H1 (cell line): ENCODE results near the gene POLR2H. TPM values are rescaled to one million over a fixed set of nuclear protein-coding genes. Genes with fewer than 3 reads are reported as not detected.
A peak's percentile ranks its signal among the peaks of the same experiment; 100 is the strongest.

ENCODE experiments used
- BRCA1 ChIP-seq: IDR thresholded peaks from 2 replicates; pipeline ENCODE4 v1.6.1; 2012; ENCODE audit warnings: low read depth, low read length, improper control_type of control experiment
- CBX8 ChIP-seq: fragments of 300-800, 300-1000 bp; sonication (generic); IDR thresholded peaks from 2 replicates; pipeline ENCODE4 v1.7.1; 2016; ENCODE audit warnings: low read depth, low read length, borderline replicate concordance
- CHD1 ChIP-seq: IDR thresholded peaks from 2 replicates; pipeline ENCODE4 v1.6.1; 2012; ENCODE audit warnings: low read depth, low read length, improper control_type of control experiment
- CTBP2 ChIP-seq: IDR thresholded peaks from 2 replicates; pipeline ENCODE4 v1.7.0; 2011; ENCODE audit warnings: borderline replicate concordance, mild to moderate bottlenecking, moderate library complexity, mixed read lengths, low read length; ENCODE audit not compliant: insufficient read depth, insufficient read length
- EGR1 ChIP-seq: IDR thresholded peaks from 2 replicates; pipeline ENCODE4 v1.6.1; 2011; ENCODE audit warnings: low read depth, low read length, borderline replicate concordance
- EP300 ChIP-seq, 2 experiments: IDR thresholded peaks; 1 replicate in 1 of 2; 2 replicates in 1 of 2; pipeline ENCODE4 v1.6.1; 2011 to 2012; ENCODE audit warnings: low read depth in 2 of 2, low read length in 2 of 2, mild to moderate bottlenecking in 2 of 2, borderline replicate concordance in 1 of 2, inconsistent platforms in 1 of 2, moderate library complexity in 1 of 2
- GABPA ChIP-seq: IDR thresholded peaks from 2 replicates; pipeline ENCODE4 v1.6.1; 2011; ENCODE audit warnings: mild to moderate bottlenecking, low read length, moderate library complexity, borderline replicate concordance; ENCODE audit not compliant: insufficient read depth
- HDAC6 ChIP-seq: IDR thresholded peaks from one replicate; pipeline ENCODE4 v1.7.1; 2012; ENCODE audit warnings: low read depth, mild to moderate bottlenecking, inconsistent platforms, low read length, moderate library complexity
- KDM4A ChIP-seq: IDR thresholded peaks from one replicate; pipeline ENCODE4 v1.7.1; 2012; ENCODE audit warnings: low read depth, mild to moderate bottlenecking, moderate library complexity, low read length, inconsistent platforms; ENCODE audit not compliant: severe bottlenecking
- POU5F1 ChIP-seq: IDR thresholded peaks from 2 replicates; pipeline ENCODE4 v1.6.1; 2011; ENCODE audit warnings: low read depth, mild to moderate bottlenecking, low read length, moderate library complexity
- RNF2 ChIP-seq: fragments of 200-900, 300-1000 bp; sonication (generic); IDR thresholded peaks from 2 replicates; pipeline ENCODE4 v1.7.1; 2016; ENCODE audit warnings: borderline replicate concordance, low read depth, mild to moderate bottlenecking, antibody characterized with exemption, low read length; ENCODE audit not compliant: poor library complexity, severe bottlenecking; ENCODE audit errors: missing control alignments
- SIN3A ChIP-seq, 2 experiments: IDR thresholded peaks in 1 of 2; conservative IDR thresholded peaks in 1 of 2; 2 replicates each; pipeline ENCODE4 v1.6.1; 2011 to 2012; ENCODE audit warnings: low read length in 2 of 2, improper control_type of control experiment in 1 of 2, low read depth in 1 of 2, mild to moderate bottlenecking in 1 of 2
- SP1 ChIP-seq: IDR thresholded peaks from 2 replicates; pipeline ENCODE4 v1.6.1; 2011; ENCODE audit warnings: low read depth, low read length
- SUZ12 ChIP-seq: fragments of 200-600 bp; sonication (generic); IDR thresholded peaks from 2 replicates; pipeline ENCODE4 v1.6.1; 2012; ENCODE audit warnings: mild to moderate bottlenecking, inconsistent platforms, low read length, moderate library complexity, mixed read lengths
- polyA plus RNA-seq, 7 experiments: library from polyadenylated mRNA; depleted of rRNA in 3 of 7; stranded (reverse) in 5 of 7; unstranded in 2 of 7; fragments of >200 nt in 5 of 7; fragments of 200-250 nt in 2 of 7; gene quantifications; 1 replicate in 5 of 7; 2 replicates in 1 of 7; 4 replicates in 1 of 7; pipeline versions ENCODE4 v1.2.1 to v1.2.3, GENCODE V29; 2011 to 2013; ENCODE audit warnings: missing spikeins in 2 of 7, mixed read lengths in 2 of 7
- total RNA-seq: library from RNA; stranded (reverse); fragmentation: NEBNext Ultra II Directional; extraction: Animal tissue kit (Norgen Biotek cat#: 25700); gene quantifications from 2 replicates; pipeline ENCODE4 v1.2.1, GENCODE V29; 2021
- TF ChIP-seq, protein P1 (sequence below), 3 experiments: IDR thresholded peaks; 1 replicate in 2 of 3; 2 replicates in 1 of 3; pipeline versions ENCODE4 v1.5.1 to v1.6.1; 2011; ENCODE audit warnings: low read length in 3 of 3, mild to moderate bottlenecking in 3 of 3, inconsistent platforms in 2 of 3, low read depth in 1 of 3, moderate library complexity in 1 of 3; ENCODE audit not compliant: insufficient read depth in 1 of 3; ENCODE audit errors: control extremely low read depth in 1 of 3
- TF ChIP-seq, protein P2 (sequence below): IDR thresholded peaks from 2 replicates; pipeline ENCODE4 v1.6.1; 2011; ENCODE audit warnings: low read length, improper control_type of control experiment
- TF ChIP-seq, protein P3 (sequence below): IDR thresholded peaks from 2 replicates; pipeline ENCODE4 v1.6.1; 2012; ENCODE audit warnings: inconsistent platforms

POLR2H gene
- total and polyA plus RNA-seq, 2 of the 8 experiments (the other 6 are each of a cell fraction or from before 2014, with no cell fraction given), result 113 to 335 TPM

- TF ChIP-seq SIN3A (conservative IDR thresholded peaks at IDR 0.05 in 1 of 2, IDR thresholded peaks at IDR 0.05 in 1 of 2; ENCODE audit: low read depth in 1 of 2, low read length in 2 of 2), result peak; percentile 92 to 93
- TF ChIP-seq EGR1, result no peak
- TF ChIP-seq EP300 (IDR thresholded peaks at IDR 0.05; ENCODE audit: borderline replicate concordance in 1 of 2, low read depth in 2 of 2, low read length in 2 of 2), result 0 out of 3 replicates have a peak, but pooled peaks of 1 of the 2 experiments have one; percentile 38
- no peak for TF ChIP-seq CTBP2
- TF ChIP-seq, protein P1, sequence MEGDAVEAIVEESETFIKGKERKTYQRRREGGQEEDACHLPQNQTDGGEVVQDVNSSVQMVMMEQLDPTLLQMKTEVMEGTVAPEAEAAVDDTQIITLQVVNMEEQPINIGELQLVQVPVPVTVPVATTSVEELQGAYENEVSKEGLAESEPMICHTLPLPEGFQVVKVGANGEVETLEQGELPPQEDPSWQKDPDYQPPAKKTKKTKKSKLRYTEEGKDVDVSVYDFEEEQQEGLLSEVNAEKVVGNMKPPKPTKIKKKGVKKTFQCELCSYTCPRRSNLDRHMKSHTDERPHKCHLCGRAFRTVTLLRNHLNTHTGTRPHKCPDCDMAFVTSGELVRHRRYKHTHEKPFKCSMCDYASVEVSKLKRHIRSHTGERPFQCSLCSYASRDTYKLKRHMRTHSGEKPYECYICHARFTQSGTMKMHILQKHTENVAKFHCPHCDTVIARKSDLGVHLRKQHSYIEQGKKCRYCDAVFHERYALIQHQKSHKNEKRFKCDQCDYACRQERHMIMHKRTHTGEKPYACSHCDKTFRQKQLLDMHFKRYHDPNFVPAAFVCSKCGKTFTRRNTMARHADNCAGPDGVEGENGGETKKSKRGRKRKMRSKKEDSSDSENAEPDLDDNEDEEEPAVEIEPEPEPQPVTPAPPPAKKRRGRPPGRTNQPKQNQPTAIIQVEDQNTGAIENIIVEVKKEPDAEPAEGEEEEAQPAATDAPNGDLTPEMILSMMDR (IDR thresholded peaks at IDR 0.05; ENCODE audit: control extremely low read depth in 1 of 3, insufficient read depth in 1 of 3, low read depth in 1 of 3, low read length in 3 of 3), result peak in 2 of 3 experiments; percentile 63 to 78; a peak in 3 of 4 replicates
- no peak for TF ChIP-seq HDAC6
- TF ChIP-seq BRCA1, result no peak
- TF ChIP-seq SUZ12, result no peak
- no peak for TF ChIP-seq POU5F1
- TF ChIP-seq GABPA, result no peak
- peak; percentile 38; the same call in 1 of the 2 replicates for TF ChIP-seq SP1
- no peak for TF ChIP-seq CHD1
- TF ChIP-seq, protein P2, sequence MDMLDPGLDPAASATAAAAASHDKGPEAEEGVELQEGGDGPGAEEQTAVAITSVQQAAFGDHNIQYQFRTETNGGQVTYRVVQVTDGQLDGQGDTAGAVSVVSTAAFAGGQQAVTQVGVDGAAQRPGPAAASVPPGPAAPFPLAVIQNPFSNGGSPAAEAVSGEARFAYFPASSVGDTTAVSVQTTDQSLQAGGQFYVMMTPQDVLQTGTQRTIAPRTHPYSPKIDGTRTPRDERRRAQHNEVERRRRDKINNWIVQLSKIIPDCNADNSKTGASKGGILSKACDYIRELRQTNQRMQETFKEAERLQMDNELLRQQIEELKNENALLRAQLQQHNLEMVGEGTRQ, result peak; percentile 53; the same call in 1 of the 2 replicates
- no peak for TF ChIP-seq CBX8
- no peak for TF ChIP-seq KDM4A
- TF ChIP-seq, protein P3, sequence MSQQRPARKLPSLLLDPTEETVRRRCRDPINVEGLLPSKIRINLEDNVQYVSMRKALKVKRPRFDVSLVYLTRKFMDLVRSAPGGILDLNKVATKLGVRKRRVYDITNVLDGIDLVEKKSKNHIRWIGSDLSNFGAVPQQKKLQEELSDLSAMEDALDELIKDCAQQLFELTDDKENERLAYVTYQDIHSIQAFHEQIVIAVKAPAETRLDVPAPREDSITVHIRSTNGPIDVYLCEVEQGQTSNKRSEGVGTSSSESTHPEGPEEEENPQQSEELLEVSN, result no peak
- no peak for TF ChIP-seq RNF2
Measured at GRCh38 chr3:184345317-184346144, 16.0 kb upstream of the POLR2H start (continued).
